ENCODE measurements around the gene BOLL. TPM values are rescaled to one million over a fixed set of nuclear protein-coding genes. Genes with fewer than 3 reads are reported as not detected.
A peak's percentile ranks its signal among the peaks of the same experiment; 100 is the strongest.

Gene BOLL
- total RNA-seq, 1 donor from 2014 or later, result not detected

- no peaks in the 10 kb centered on the region for H3K27me3 Mint-ChIP-seq (ENCODE audit: unreplicated experiment)
Measured at GRCh38 chr2:197821550-197822289, 36.6 kb upstream of the BOLL start.

GRCh38 chr2:197814526-197814925 lies 29.4 kb upstream of the BOLL start:
- Mint-ChIP-seq H3K4me1 (ENCODE audit: low read depth, unreplicated experiment) (no peaks in the 10 kb centered on the region), H3K27ac (ENCODE audit: unreplicated experiment) (no peak overlapping the region), H3K36me3 (ENCODE audit: unreplicated experiment) (no peaks in the 10 kb centered on the region), H3K9me3 (ENCODE audit: unreplicated experiment) (no peaks in the 10 kb centered on the region), H3K4me3 (ENCODE audit: unreplicated experiment) (no peak overlapping the region), H3K27me3 (ENCODE audit: unreplicated experiment) (no peaks in the 10 kb centered on the region)
- no peak for DNase-seq
- no peak for TF ChIP-seq CTCF (IDR thresholded peaks at IDR 0.05; ENCODE audit: partially characterized antibody, unreplicated experiment)

More at GRCh38 chr2:197821550-197822289, 36.6 kb upstream of the BOLL start:
- H3K27ac Mint-ChIP-seq (ENCODE audit: unreplicated experiment), result no peak overlapping the region
- H3K4me1 Mint-ChIP-seq (ENCODE audit: low read depth, unreplicated experiment), result no peaks in the 10 kb centered on the region
- no peak for DNase-seq
- H3K4me3 Mint-ChIP-seq (ENCODE audit: unreplicated experiment), result no peak overlapping the region
- TF ChIP-seq CTCF (IDR thresholded peaks at IDR 0.05; ENCODE audit: partially characterized antibody, unreplicated experiment), result no peak
- H3K36me3 Mint-ChIP-seq (ENCODE audit: unreplicated experiment), result no peaks in the 10 kb centered on the region
- H3K9me3 Mint-ChIP-seq (ENCODE audit: unreplicated experiment), result no peaks in the 10 kb centered on the region

GRCh38 chr2:197813093-197813787 lies 28.1 kb upstream of the BOLL start:
- Mint-ChIP-seq H3K4me1 (ENCODE audit: low read depth, unreplicated experiment) (no peaks in the 10 kb centered on the region), H3K36me3 (ENCODE audit: unreplicated experiment) (no peaks in the 10 kb centered on the region), H3K27ac (ENCODE audit: unreplicated experiment) (no peak overlapping the region), H3K9me3 (ENCODE audit: unreplicated experiment) (no peaks in the 10 kb centered on the region), H3K4me3 (ENCODE audit: unreplicated experiment) (no peak overlapping the region), H3K27me3 (ENCODE audit: unreplicated experiment) (no peaks in the 10 kb centered on the region)
- no peak for DNase-seq
- TF ChIP-seq CTCF (IDR thresholded peaks at IDR 0.05; ENCODE audit: partially characterized antibody, unreplicated experiment), result peak; percentile 73

GRCh38 chr2:197810491-197810890 lies 25.4 kb upstream of the BOLL start:
- Mint-ChIP-seq H3K27me3 (ENCODE audit: unreplicated experiment) (peaks cover 2% of the 10 kb centered on the region), H3K4me3 (ENCODE audit: unreplicated experiment) (no peak overlapping the region), H3K27ac (ENCODE audit: unreplicated experiment) (no peak overlapping the region), H3K9me3 (ENCODE audit: unreplicated experiment) (peaks cover 5% of the 10 kb centered on the region), H3K4me1 (ENCODE audit: low read depth, unreplicated experiment) (peaks cover 5% of the 10 kb centered on the region), H3K36me3 (ENCODE audit: unreplicated experiment) (peaks cover under 1% of the 10 kb centered on the region)
- TF ChIP-seq CTCF (IDR thresholded peaks at IDR 0.05; ENCODE audit: partially characterized antibody, unreplicated experiment), result no peak
- no peak for DNase-seq

GRCh38 chr2:197810016-197810415 lies 24.9 kb upstream of the BOLL start:
- no peak overlapping the region for H3K27ac Mint-ChIP-seq (ENCODE audit: unreplicated experiment)
- TF ChIP-seq CTCF (IDR thresholded peaks at IDR 0.05; ENCODE audit: partially characterized antibody, unreplicated experiment), result no peak
- peaks cover 3% of the 10 kb centered on the region for H3K36me3 Mint-ChIP-seq (ENCODE audit: unreplicated experiment)
- H3K9me3 Mint-ChIP-seq (ENCODE audit: unreplicated experiment), result peaks cover 7% of the 10 kb centered on the region
- peaks cover 5% of the 10 kb centered on the region for H3K27me3 Mint-ChIP-seq (ENCODE audit: unreplicated experiment)
- no peak for DNase-seq
- no peak overlapping the region for H3K4me3 Mint-ChIP-seq (ENCODE audit: unreplicated experiment)
- H3K4me1 Mint-ChIP-seq (ENCODE audit: low read depth, unreplicated experiment), result peaks cover 5% of the 10 kb centered on the region
